Esophagus squamous epithelium (tissue), 4 donors: ENCODE measurements around the gene ARHGAP40.

Experiments used
- CTCF ChIP-seq, 6 experiments: fragments of 450-650 bp in 4 of 6; fragments of 200-600 bp in 2 of 6; sonication (generic) in 2 of 6; IDR thresholded peaks; one replicate each; pipeline ENCODE4 v1.5.1; 2016 to 2019; ENCODE audit warnings: antibody characterized with exemption in 6 of 6, mild to moderate bottlenecking in 4 of 6, moderate library complexity in 4 of 6
- POLR2A ChIP-seq, 4 donors: fragments of 450-650 bp; IDR thresholded peaks; one replicate each; pipeline ENCODE4 v1.6.1; 2017; ENCODE audit warnings: antibody characterized with exemption in 4 of 4, mild to moderate bottlenecking in 4 of 4, moderate library complexity in 3 of 4

- TF ChIP-seq POLR2A (IDR thresholded peaks at IDR 0.05) (no peak), CTCF (IDR thresholded peaks at IDR 0.05) (no peak)
These were observed 68.1 kb downstream of the ARHGAP40 start for GRCh38 chr20:38669688-38670087.
